A549 (cell line): ENCODE results near the gene RBM39. TPM values are rescaled to one million over a fixed set of nuclear protein-coding genes. Genes with fewer than 3 reads are reported as not detected.

ENCODE experiments used
- ATAC-seq, 2 experiments: fragments of 200-7000 bp in 1 of 2; fragments of >200 bp in 1 of 2; cut with Nextera tagmentation in 1 of 2; cut with Tn5 transposase in 1 of 2; 3 replicates each; pipeline versions ENCODE4 v1.8.0 to v1.9.1; 2018 to 2020; ENCODE audit warnings: mild to moderate bottlenecking in 1 of 2, moderate library complexity in 1 of 2
- CTCF ChIA-PET: fragments of 300-600 bp; sonication (Branson Sonifier 250); formaldehyde crosslinking; extraction: SDS; loops from one replicate; lab custom pipeline; 2021; ENCODE audit warnings: antibody characterized with exemption, inconsistent platforms; lab: Yijun Ruan, JAX
- POLR2A ChIA-PET: fragments of 350-600 bp; formaldehyde crosslinking; extraction: SDS; loops from one replicate; lab custom pipeline; 2021; ENCODE audit warnings: antibody characterized with exemption, inconsistent platforms; lab: Yijun Ruan, JAX
- DNase-seq, 2 experiments: peaks; one replicate each; pipeline versions ENCODE4 v3.0.0 to v3.0.0-alpha.2; 2011 to 2016; ENCODE audit warnings: low read depth in 1 of 2, low spot score in 1 of 2
- FAIRE-seq: peaks from 2 replicates; lab custom pipeline; 2011; peaks lifted over from hg19 to GRCh38; lab: Jason Lieb, UNC
- H3K27ac ChIP-seq, 2 experiments: fragments of >200 bp; sonication (Bioruptor Twin); formaldehyde crosslinking; 3 replicates each; pipeline ENCODE4 v1.5.1; 2016 to 2017
- H3K4me1 ChIP-seq: fragments of >200 bp; sonication (Bioruptor Twin); formaldehyde crosslinking; 3 replicates; pipeline ENCODE4 v1.6.1; 2016
- H3K4me2 ChIP-seq: fragments of >200 bp; sonication (Bioruptor Twin); formaldehyde crosslinking; 3 replicates; pipeline ENCODE4 v1.6.1; 2016
- H3K4me3 ChIP-seq: fragments of >200 bp; sonication (Bioruptor Twin); formaldehyde crosslinking; 3 replicates; pipeline ENCODE4 v1.5.1; 2016
- H3K9me3 ChIP-seq: fragments of >200 bp; sonication (Bioruptor Twin); formaldehyde crosslinking; 3 replicates; pipeline ENCODE4 v1.6.1; 2016
- CBX2 ChIP-seq: fragments of 200-600 bp; sonication (generic); IDR thresholded peaks from 2 replicates; pipeline ENCODE4 v1.6.1; 2016; ENCODE audit warnings: low read depth, mild to moderate bottlenecking, borderline replicate concordance
- CHD2 ChIP-seq: fragments of 150-350 bp; IDR thresholded peaks from 2 replicates; pipeline ENCODE4 v1.6.1; 2014; ENCODE audit warnings: low read length; ENCODE audit not compliant: partially characterized antibody
- CHD4 ChIP-seq: fragments of 200-600 bp; sonication (generic); IDR thresholded peaks from 2 replicates; pipeline ENCODE4 v1.6.1; 2016; ENCODE audit warnings: antibody characterized with exemption, mild to moderate bottlenecking, borderline replicate concordance
- ESRRA ChIP-seq: fragments of 150-350 bp; IDR thresholded peaks from 2 replicates; pipeline ENCODE4 v1.6.1; 2014; ENCODE audit warnings: mild to moderate bottlenecking, low read length, borderline replicate concordance
- FOSB ChIP-seq: fragments of 250-450 bp; sonication (Bioruptor Pico); IDR thresholded peaks from 2 replicates; pipeline ENCODE4 v1.5.0; 2020; ENCODE audit warnings: mild to moderate bottlenecking, moderate library complexity
- FOSL2 ChIP-seq, 2 experiments: fragments of 450-650 bp in 1 of 2; fragments of >200 bp in 1 of 2; sonication (Bioruptor Twin) in 1 of 2; formaldehyde crosslinking; IDR thresholded peaks; 2 replicates each; pipeline versions ENCODE4 v1.5.0 to v1.6.1; 2016 to 2020; ENCODE audit warnings: mild to moderate bottlenecking in 1 of 2, moderate library complexity in 1 of 2
- GATA3 ChIP-seq: IDR thresholded peaks from 2 replicates; pipeline ENCODE4 v1.6.1; 2012; ENCODE audit warnings: borderline replicate concordance
- JUNB ChIP-seq: fragments of >200 bp; sonication (Bioruptor Twin); formaldehyde crosslinking; IDR thresholded peaks from 2 replicates; pipeline ENCODE4 v1.6.1; 2016
- KDM5A ChIP-seq: fragments of 200-600 bp; sonication (generic); IDR thresholded peaks from 2 replicates; pipeline ENCODE4 v1.6.1; 2016; ENCODE audit warnings: antibody characterized with exemption, mild to moderate bottlenecking
- NFE2L2 ChIP-seq: fragments of 150-350 bp; conservative IDR thresholded peaks from 2 replicates; pipeline ENCODE4 v1.6.1; 2014; ENCODE audit warnings: low read length
- PHF8 ChIP-seq: fragments of 200-600 bp; sonication (generic); IDR thresholded peaks from 2 replicates; pipeline ENCODE4 v1.6.1; 2016; ENCODE audit warnings: low read depth, mild to moderate bottlenecking, antibody characterized with exemption, moderate library complexity, borderline replicate concordance
- RAD21 ChIP-seq, 2 experiments: fragments of >200 bp in 1 of 2; sonication (Bioruptor Twin) in 1 of 2; formaldehyde crosslinking in 1 of 2; IDR thresholded peaks in 1 of 2; conservative IDR thresholded peaks in 1 of 2; 2 replicates in 1 of 2; 3 replicates in 1 of 2; pipeline ENCODE4 v1.6.1; 2012 to 2018; ENCODE audit warnings: inconsistent platforms in 1 of 2
- RARB ChIP-seq: fragments of 250-450 bp; sonication (Bioruptor Pico); IDR thresholded peaks from 2 replicates; pipeline ENCODE4 v1.8.0; 2021; ENCODE audit warnings: mild to moderate bottlenecking, moderate library complexity
- RNF2 ChIP-seq: fragments of 200-600 bp; sonication (generic); IDR thresholded peaks from 2 replicates; pipeline ENCODE4 v1.6.1; 2016; ENCODE audit warnings: low read depth, mild to moderate bottlenecking, antibody characterized with exemption, moderate library complexity, borderline replicate concordance
- SMC3 ChIP-seq: fragments of >200 bp; sonication (Bioruptor Twin); formaldehyde crosslinking; IDR thresholded peaks from 3 replicates; pipeline ENCODE4 v1.6.1; 2018; ENCODE audit warnings: inconsistent platforms
- ZFP36 ChIP-seq: fragments of 450-650 bp; IDR thresholded peaks from 2 replicates; pipeline ENCODE4 v1.6.1; 2014; ENCODE audit warnings: borderline replicate concordance; ENCODE audit not compliant: partially characterized antibody
- WGBS: methylation state at CpG from one replicate; pipeline ENCODE4 v1.1.6; 2017; ENCODE audit errors: missing lambda C conversion rate; 5-methylcytosine and 5-hydroxymethylcytosine counted together
- polyA plus RNA-seq, 4 experiments: library from polyadenylated mRNA; depleted of rRNA in 3 of 4; stranded (reverse); fragments of >200 nt; fragmentation: RNase III in 1 of 4; extraction: RNeasy Plus Mini Kit Qiagen cat#74134 plus additional on column Dnase treatment in 1 of 4; gene quantifications; 2 replicates in 3 of 4; 3 replicates in 1 of 4; pipeline ENCODE4 v1.2.3, GENCODE V29; 2011 to 2017
- TF ChIP-seq, protein P1 (sequence below): fragments of >200 bp; sonication (Bioruptor Twin); formaldehyde crosslinking; IDR thresholded peaks from 2 replicates; pipeline ENCODE4 v1.6.1; 2016
- TF ChIP-seq, protein P2 (sequence below): fragments of 250-450 bp; sonication (Bioruptor Pico); IDR thresholded peaks from 2 replicates; pipeline ENCODE4 v1.5.0; 2021; ENCODE audit warnings: mild to moderate bottlenecking, moderate library complexity, borderline replicate concordance

Gene RBM39
- polyA plus RNA-seq, 2 of the 4 experiments (the other 2 are of a cell fraction), result 127 to 212 TPM

DNA sequence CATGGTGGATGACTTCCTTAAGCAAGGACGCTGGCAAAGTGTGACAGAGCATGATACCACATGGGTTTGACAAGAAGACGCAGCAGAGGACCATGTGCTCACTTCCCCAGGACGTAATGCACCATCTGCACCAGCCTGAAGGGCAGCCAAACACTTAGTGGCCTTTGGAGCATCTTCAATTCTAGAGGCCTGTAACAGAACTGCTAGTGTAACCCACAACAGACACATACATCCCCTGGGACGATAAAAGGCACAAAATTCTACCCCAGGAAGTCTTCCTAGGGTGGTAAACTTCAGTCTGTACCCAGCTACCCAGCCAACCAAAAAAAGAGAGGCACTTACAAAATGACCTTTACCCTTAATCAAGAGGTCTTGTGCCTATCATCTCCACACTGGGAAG, 68.2 kb downstream of the RBM39 start:
- FAIRE-seq (no peak), ATAC-seq (no peak), DNase-seq (no peak)
- no peak overlapping the region for H3K4me3 ChIP-seq
- no peak overlapping the region for H3K4me2 ChIP-seq
- TF ChIP-seq FOSB, result no peak
- no peak for TF ChIP-seq GATA3
- TF ChIP-seq CHD4, result no peak
- no peak for TF ChIP-seq PHF8
- no peak for TF ChIP-seq JUNB
- TF ChIP-seq CBX2, result no peak
- no peak for TF ChIP-seq FOSL2 (IDR thresholded peaks at IDR 0.05)
- no peak for TF ChIP-seq FOSL2 (CRISPR knock-in tag; IDR thresholded peaks at IDR 0.05)
- TF ChIP-seq, all 56 proteins: peak for 0
- ChIA-PET CTCF (interaction anchor here (0.6 kb wide), 1 partner anchor 1620 kb away, joined by 3 read pairs; no protein-coding TSS in a partner anchor), POLR2A (no interaction called here)
- Histone ChIP-seq H3K9me3 (no peaks in the 10 kb centered on the region), H3K4me1 (no peaks in the 10 kb centered on the region), H3K27ac (no peak overlapping the region)
- 87% methylated on average over 4 of the region's 4 CpGs for WGBS

DNA sequence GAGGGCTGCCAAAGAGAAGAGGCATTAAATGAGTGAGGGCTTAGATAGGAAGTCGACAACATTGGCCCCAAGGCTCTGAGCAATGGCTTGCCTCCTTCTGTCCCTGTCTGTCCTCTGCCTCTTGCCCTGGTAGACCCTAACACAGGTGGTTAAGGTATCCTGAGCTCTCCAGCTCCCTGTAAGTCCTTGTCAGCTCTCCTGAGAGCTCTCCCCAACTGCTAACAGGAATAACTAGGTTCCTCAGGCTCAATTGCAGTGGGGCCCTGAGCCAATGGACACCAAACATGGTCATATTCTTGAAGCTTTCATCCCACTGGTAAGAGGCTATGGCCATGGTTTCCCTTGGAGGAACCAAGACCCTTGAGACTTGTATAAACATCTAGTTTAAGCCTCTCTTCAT, 72.4 kb downstream of the RBM39 start:
- CTCF ChIA-PET, result interaction anchor here (1.4 kb wide), 1 partner anchor 24 kb away, joined by 3 read pairs; no protein-coding TSS in a partner anchor

DNA sequence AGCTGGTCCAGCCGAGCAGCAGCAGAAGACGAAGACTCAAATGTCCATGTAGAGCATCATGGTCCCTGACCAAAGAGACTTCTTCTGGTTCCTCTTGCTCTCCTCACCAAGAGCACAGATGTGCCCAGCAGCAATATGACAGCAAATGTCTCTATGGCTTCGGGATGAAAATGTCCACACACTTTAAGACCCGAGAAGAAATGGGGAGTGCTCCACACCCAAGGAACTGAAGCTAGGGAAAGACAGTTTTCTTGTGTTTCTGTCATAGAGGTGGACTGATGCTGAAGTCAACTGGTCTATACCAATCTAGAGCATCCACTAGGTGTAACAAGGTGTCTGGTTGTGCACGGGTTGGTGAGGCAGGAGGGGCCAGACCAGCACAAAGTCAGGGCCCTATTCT, 72.8 kb downstream of the RBM39 start:
- CTCF ChIA-PET, result interaction anchor here (0.6 to 1.4 kb wide), 4 partner anchors 10 to 159 kb away, joined by 3 to 4 read pairs (median 4); no protein-coding TSS in a partner anchor
- no peak overlapping the region for H3K4me3 ChIP-seq
- H3K9me3 ChIP-seq, result no peaks in the 10 kb centered on the region
- FAIRE-seq (no peak), DNase-seq (no peak)
- no peaks in the 10 kb centered on the region for H3K4me1 ChIP-seq
- H3K27ac ChIP-seq, result no peak overlapping the region
- TF ChIP-seq CHD4 (no peak), NFE2L2 (no peak), RAD21 (conservative IDR thresholded peaks at IDR 0.05 in 1 of 2, IDR thresholded peaks at IDR 0.05 in 1 of 2) (no peak), CBX2 (no peak)
- TF ChIP-seq, all 56 proteins: peak for 0
- POLR2A ChIA-PET, result no interaction called here
- no peak overlapping the region for H3K4me2 ChIP-seq
- ATAC-seq, result no peak
- WGBS, result 97% methylated on average over 5 of the region's 5 CpGs

More for the DNA sequence above, 72.4 kb downstream of the RBM39 start:
- DNase-seq (no peak), ATAC-seq (no peak), FAIRE-seq (no peak)
- Histone ChIP-seq H3K4me1 (no peaks in the 10 kb centered on the region), H3K27ac (no peak overlapping the region), H3K4me3 (no peak overlapping the region), H3K4me2 (no peak overlapping the region), H3K9me3 (no peaks in the 10 kb centered on the region)
- TF ChIP-seq CBX2 (no peak), RARB (CRISPR knock-in tag) (no peak), KDM5A (no peak), SMC3 (no peak), RNF2 (no peak), JUNB (no peak), CHD2 (no peak), ZFP36 (no peak), RAD21 (conservative IDR thresholded peaks at IDR 0.05 in 1 of 2, IDR thresholded peaks at IDR 0.05 in 1 of 2) (no peak), ESRRA (no peak)
- TF ChIP-seq, protein P1, sequence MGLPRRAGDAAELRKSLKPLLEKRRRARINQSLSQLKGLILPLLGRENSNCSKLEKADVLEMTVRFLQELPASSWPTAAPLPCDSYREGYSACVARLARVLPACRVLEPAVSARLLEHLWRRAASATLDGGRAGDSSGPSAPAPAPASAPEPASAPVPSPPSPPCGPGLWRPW, result no peak
- TF ChIP-seq, protein P2, sequence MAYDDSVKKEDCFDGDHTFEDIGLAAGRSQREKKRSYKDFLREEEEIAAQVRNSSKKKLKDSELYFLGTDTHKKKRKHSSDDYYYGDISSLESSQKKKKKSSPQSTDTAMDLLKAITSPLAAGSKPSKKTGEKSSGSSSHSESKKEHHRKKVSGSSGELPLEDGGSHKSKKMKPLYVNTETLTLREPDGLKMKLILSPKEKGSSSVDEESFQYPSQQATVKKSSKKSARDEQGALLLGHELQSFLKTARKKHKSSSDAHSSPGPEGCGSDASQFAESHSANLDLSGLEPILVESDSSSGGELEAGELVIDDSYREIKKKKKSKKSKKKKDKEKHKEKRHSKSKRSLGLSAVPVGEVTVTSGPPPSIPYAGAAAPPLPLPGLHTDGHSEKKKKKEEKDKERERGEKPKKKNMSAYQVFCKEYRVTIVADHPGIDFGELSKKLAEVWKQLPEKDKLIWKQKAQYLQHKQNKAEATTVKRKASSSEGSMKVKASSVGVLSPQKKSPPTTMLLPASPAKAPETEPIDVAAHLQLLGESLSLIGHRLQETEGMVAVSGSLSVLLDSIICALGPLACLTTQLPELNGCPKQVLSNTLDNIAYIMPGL (CRISPR knock-in tag), result no peak
- POLR2A ChIA-PET, result no interaction called here
- 46% methylated on average over 1 of the region's 1 CpG for WGBS
